GM20000 (cell line): ENCODE measurements around the gene CACNA1F.

Experiments used
- DNase-seq: peaks from one replicate; pipeline ENCODE4 v3.0.0; 2012; ENCODE audit warnings: low spot score
- TF ChIP-seq, protein P1 (sequence below): IDR thresholded peaks from 2 replicates; pipeline ENCODE4 v1.5.1; 2012; ENCODE audit warnings: mild to moderate bottlenecking, control low read depth; ENCODE audit errors: extremely low read depth, missing control alignments

Gene CACNA1F

GRCh38 chrX:49233176-49233575 lies at the start of gene CACNA1F:
Gene CACNA1F (minus strand): TSS chrX:49233340. CDS start chrX:49233309, 31 bp downstream.
- DNase-seq: no peak
- TF ChIP-seq, protein P1, sequence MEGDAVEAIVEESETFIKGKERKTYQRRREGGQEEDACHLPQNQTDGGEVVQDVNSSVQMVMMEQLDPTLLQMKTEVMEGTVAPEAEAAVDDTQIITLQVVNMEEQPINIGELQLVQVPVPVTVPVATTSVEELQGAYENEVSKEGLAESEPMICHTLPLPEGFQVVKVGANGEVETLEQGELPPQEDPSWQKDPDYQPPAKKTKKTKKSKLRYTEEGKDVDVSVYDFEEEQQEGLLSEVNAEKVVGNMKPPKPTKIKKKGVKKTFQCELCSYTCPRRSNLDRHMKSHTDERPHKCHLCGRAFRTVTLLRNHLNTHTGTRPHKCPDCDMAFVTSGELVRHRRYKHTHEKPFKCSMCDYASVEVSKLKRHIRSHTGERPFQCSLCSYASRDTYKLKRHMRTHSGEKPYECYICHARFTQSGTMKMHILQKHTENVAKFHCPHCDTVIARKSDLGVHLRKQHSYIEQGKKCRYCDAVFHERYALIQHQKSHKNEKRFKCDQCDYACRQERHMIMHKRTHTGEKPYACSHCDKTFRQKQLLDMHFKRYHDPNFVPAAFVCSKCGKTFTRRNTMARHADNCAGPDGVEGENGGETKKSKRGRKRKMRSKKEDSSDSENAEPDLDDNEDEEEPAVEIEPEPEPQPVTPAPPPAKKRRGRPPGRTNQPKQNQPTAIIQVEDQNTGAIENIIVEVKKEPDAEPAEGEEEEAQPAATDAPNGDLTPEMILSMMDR: no peak

GRCh38 chrX:49282647-49283011 lies 49.5 kb upstream of the CACNA1F start:
- DNase-seq: no peak
- TF ChIP-seq, protein P1: no peak

- TF ChIP-seq, protein P1: no peak
- DNase-seq: no peak
Measured at GRCh38 chrX:49278081-49278480, 44.9 kb upstream of the CACNA1F start.

DNA sequence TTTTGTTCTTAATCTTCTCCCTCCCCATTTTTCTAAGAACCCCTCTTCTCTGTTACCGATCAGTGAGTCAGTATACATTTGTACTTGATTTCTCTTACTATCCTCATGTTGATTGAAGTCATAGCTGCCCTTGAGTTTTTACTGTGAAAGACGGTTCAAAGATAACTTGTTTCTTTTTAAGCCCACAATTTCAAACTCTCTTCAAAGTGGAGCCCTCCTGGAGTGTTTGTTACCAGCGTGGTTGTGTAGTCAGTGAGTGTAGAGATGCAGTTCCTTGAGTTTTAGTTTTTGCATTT lies 44.3 kb upstream of the CACNA1F start:
- TF ChIP-seq, protein P1: no peak
- DNase-seq: no peak

GRCh38 chrX:49276671-49277534 lies 43.8 kb upstream of the CACNA1F start:
- no peak for DNase-seq
- TF ChIP-seq, protein P1: no peak

GRCh38 chrX:49276207-49276606 lies 43.1 kb upstream of the CACNA1F start:
- TF ChIP-seq, protein P1: no peak
- no peak for DNase-seq

GRCh38 chrX:49273181-49273727 lies 40.1 kb upstream of the CACNA1F start:
- no peak for DNase-seq
- TF ChIP-seq, protein P1: no peak
